Measurements from ENCODE around the gene ALKBH5. TPM values are rescaled to one million over a fixed set of nuclear protein-coding genes. Genes with fewer than 3 reads are reported as not detected.

Gene ALKBH5
- total and polyA plus RNA-seq, 10 of the 15 experiments (the other 5 are each of a cell fraction or from before 2014, with no cell fraction given) = 13.7 to 99.9 (median 52.4) TPM

- Histone ChIP-seq H3K4me2 (ENCODE audit: control insufficient read depth, insufficient read depth) (no peak overlapping the region), H3K27ac (ENCODE audit: control insufficient read depth, insufficient read depth) (no peak overlapping the region), H3K27me3 (replicated peaks in 1 of 2; ENCODE audit: control insufficient read depth in 2 of 2, insufficient read depth in 2 of 2, low read length in 1 of 2) (no peaks in the 10 kb centered on the region), H4K20me1 (ENCODE audit: control insufficient read depth, insufficient read depth) (no peaks in the 10 kb centered on the region), H3K36me3 (ENCODE audit: control insufficient read depth in 2 of 2, insufficient read depth in 2 of 2, low read length in 1 of 2) (no peaks in the 10 kb centered on the region), H3K79me2 (ENCODE audit: control insufficient read depth, insufficient read depth, low read length) (no peaks in the 10 kb centered on the region), H3K4me3 (no peak overlapping the region), H2AFZ (ENCODE audit: control insufficient read depth, low read depth, low read length) (no peak overlapping the region), H3K4me1 (ENCODE audit: control insufficient read depth, insufficient read depth, low read length) (peaks cover 5% of the 10 kb centered on the region), H3K9me3 (replicated peaks; ENCODE audit: control insufficient read depth, insufficient read depth, low read length) (no peaks in the 10 kb centered on the region), H3K9ac (ENCODE audit: control insufficient read depth, insufficient read depth, low read length) (no peak overlapping the region)
- intact Hi-C loops (cut with micrococcal nuclease; ENCODE audit: unreplicated experiment) = no loop called here
- BruUV-seq (replicated peaks) = no TSS peak
- RAD21 ChIA-PET (ENCODE audit: unreplicated experiment) = no interaction called here
- in situ Hi-C loops (cut with MboI) = no loop called here
- SMC1A ChIA-PET (ENCODE audit: uncharacterized antibody, unreplicated experiment) = no interaction called here
- TF ChIP-seq POLR2A (IDR thresholded peaks at IDR 0.05; ENCODE audit: low read depth, low read length) (no peak), IRF5 (IDR thresholded peaks at IDR 0.05; ENCODE audit: borderline replicate concordance) (no peak)
- no peak for FAIRE-seq
- no peak for DNase-seq (ENCODE audit: low read depth, low spot score)
- POLR2A ChIA-PET = no interaction called here
- 81% methylated on average over 14 of the region's 14 CpGs for WGBS (ENCODE audit: insufficient coverage, insufficient replicate concordance, low lambda C conversion rate, missing lambda C conversion rate)
- ATAC-seq = no peak
- CTCF ChIA-PET = no interaction called here
These were observed 9.9 kb upstream of the ALKBH5 start for GRCh38 chr17:18173740-18174139.

GRCh38 chr17:18176176-18176575 lies 7.5 kb upstream of the ALKBH5 start:
- ChIA-PET POLR2A (no interaction called here), SMC1A (ENCODE audit: uncharacterized antibody, unreplicated experiment) (interaction anchor here (1.0 to 1.5 kb wide), 2 partner anchors 10 kb away, joined by 3 read pairs; no protein-coding TSS in a partner anchor), CTCF (interaction anchor here (1.9 kb wide), 1 partner anchor 10 kb away, joined by 4 read pairs; no protein-coding TSS in a partner anchor), RAD21 (ENCODE audit: unreplicated experiment) (no interaction called here)
- in situ Hi-C loops (cut with MboI) = no loop called here
- Histone ChIP-seq H3K27me3 (replicated peaks in 1 of 2; ENCODE audit: control insufficient read depth in 2 of 2, insufficient read depth in 2 of 2, low read length in 1 of 2) (no peaks in the 10 kb centered on the region), H3K27ac (ENCODE audit: control insufficient read depth, insufficient read depth) (no peak overlapping the region), H2AFZ (ENCODE audit: control insufficient read depth, low read depth, low read length) (peak overlapping the region; percentile 19; the same call in 1 of the 2 replicates), H3K4me2 (ENCODE audit: control insufficient read depth, insufficient read depth) (no peak overlapping the region), H3K36me3 (ENCODE audit: control insufficient read depth in 2 of 2, insufficient read depth in 2 of 2, low read length in 1 of 2) (no peaks in the 10 kb centered on the region), H3K79me2 (ENCODE audit: control insufficient read depth, insufficient read depth, low read length) (no peaks in the 10 kb centered on the region), H3K4me1 (ENCODE audit: control insufficient read depth, insufficient read depth, low read length) (peaks cover 7% of the 10 kb centered on the region), H4K20me1 (ENCODE audit: control insufficient read depth, insufficient read depth) (no peaks in the 10 kb centered on the region), H3K4me3 (no peak overlapping the region), H3K9me3 (replicated peaks; ENCODE audit: control insufficient read depth, insufficient read depth, low read length) (no peaks in the 10 kb centered on the region), H3K9ac (ENCODE audit: control insufficient read depth, insufficient read depth, low read length) (no peak overlapping the region)
- DNase-seq (ENCODE audit: low read depth, low spot score) (no peak), ATAC-seq (peak; percentile 51; the same call in 2 of the 3 replicates), FAIRE-seq (no peak)
- no TSS peak for BruUV-seq (replicated peaks)
- intact Hi-C loops (cut with micrococcal nuclease; ENCODE audit: unreplicated experiment) = no loop called here
- WGBS (ENCODE audit: insufficient coverage, insufficient replicate concordance, low lambda C conversion rate, missing lambda C conversion rate) = 41% methylated on average over 7 of the region's 7 CpGs
- no peak for TF ChIP-seq RCOR1 (conservative IDR thresholded peaks at IDR 0.05; ENCODE audit: low read depth, low read length)
- TF ChIP-seq RELB (IDR thresholded peaks at IDR 0.05; ENCODE audit: low read depth) = no peak
- TF ChIP-seq SREBF1 (IDR thresholded peaks at IDR 0.05; ENCODE audit: low read length) = no peak
- TF ChIP-seq CBFB (IDR thresholded peaks at IDR 0.05; ENCODE audit: low read depth) = no peak
- peak; percentile 45; the same call in 1 of the 2 replicates for TF ChIP-seq MAX (IDR thresholded peaks at IDR 0.05; ENCODE audit: low read depth, low read length)
- TF ChIP-seq ZBTB4 (CRISPR knock-in tag; IDR thresholded peaks at IDR 0.05) = no peak
- TF ChIP-seq PBX3 (IDR thresholded peaks at IDR 0.05; ENCODE audit: insufficient replicate concordance, low read depth, low read length) = no peak

All from GM12878 (cell line).